GM21786 (cell line): ENCODE results near the gene CEP170.
"Not testable (repeated sequence)": the region's sequence is repeated elsewhere in the genome, so short reads cannot be mapped to it uniquely, and the experiment has no call there.

Source experiments
- ATAC-seq: cut with Tn5 transposase; IDR thresholded peaks from one replicate; pipeline ENCODE4 v1.9.1; 2021; ENCODE audit not compliant: unreplicated experiment

Gene CEP170

GRCh38 chr1:243236604-243237252, 18.4 kb downstream of the CEP170 start:
- peak; percentile 90 for ATAC-seq

GRCh38 chr1:243234978-243235647, 20.0 kb downstream of the CEP170 start:
- no peak for ATAC-seq

- ATAC-seq: no peak
Measured at GRCh38 chr1:243233908-243234307, 21.2 kb downstream of the CEP170 start.

- no peak for ATAC-seq
Measured at GRCh38 chr1:243230914-243231313, 24.2 kb downstream of the CEP170 start.

- no peak for ATAC-seq
Measured at GRCh38 chr1:243229526-243229925, 25.6 kb downstream of the CEP170 start.

GRCh38 chr1:243227622-243228021, 27.5 kb downstream of the CEP170 start:
- ATAC-seq: no peak

GRCh38 chr1:243218059-243218458, 37.0 kb downstream of the CEP170 start:
- no peak for ATAC-seq

- no peak for ATAC-seq
Measured at GRCh38 chr1:243217349-243217748, 37.7 kb downstream of the CEP170 start.

- ATAC-seq: no peak
Measured at GRCh38 chr1:243216741-243217140, 38.3 kb downstream of the CEP170 start.

- ATAC-seq: not testable (repeated sequence)
Measured at GRCh38 chr1:243215276-243215875, 39.7 kb downstream of the CEP170 start.

GRCh38 chr1:243213045-243213787, 41.9 kb downstream of the CEP170 start:
- no peak for ATAC-seq

- ATAC-seq: not testable (repeated sequence)
Measured at GRCh38 chr1:243211984-243212383, 43.1 kb downstream of the CEP170 start.

- ATAC-seq: not testable (repeated sequence)
Measured at GRCh38 chr1:243205026-243205501, 50.0 kb downstream of the CEP170 start.

GRCh38 chr1:243204336-243204735, 50.7 kb downstream of the CEP170 start:
- ATAC-seq: not testable (repeated sequence)

- not testable (repeated sequence) for ATAC-seq
Measured at GRCh38 chr1:243203196-243203595, 51.9 kb downstream of the CEP170 start.

- not testable (repeated sequence) for ATAC-seq
Measured at GRCh38 chr1:243201316-243201715, 53.8 kb downstream of the CEP170 start.

- not testable (repeated sequence) for ATAC-seq
Measured at GRCh38 chr1:243197524-243197923, 57.6 kb downstream of the CEP170 start.

GRCh38 chr1:243193330-243193729, 61.8 kb downstream of the CEP170 start:
- not testable (repeated sequence) for ATAC-seq

GRCh38 chr1:243186201-243186995, 68.7 kb downstream of the CEP170 start:
- ATAC-seq: not testable (repeated sequence)

GRCh38 chr1:243184787-243185186, 70.3 kb downstream of the CEP170 start:
- ATAC-seq: not testable (repeated sequence)
